Stimulated activated CD8-positive, alpha-beta memory T cell treated with anti-CD3 and anti-CD28 coated beads, Interleukin-15, amount 100 ng/mL, for 48 hours (primary cell): Measurements from ENCODE around the gene F5.

ENCODE experiments used
- DNase-seq, 2 donors: peaks; one replicate each; pipeline ENCODE4 v3.0.0-alpha.2; 2020; ENCODE audit warnings: low read depth in 2 of 2

The F5 gene

DNA sequence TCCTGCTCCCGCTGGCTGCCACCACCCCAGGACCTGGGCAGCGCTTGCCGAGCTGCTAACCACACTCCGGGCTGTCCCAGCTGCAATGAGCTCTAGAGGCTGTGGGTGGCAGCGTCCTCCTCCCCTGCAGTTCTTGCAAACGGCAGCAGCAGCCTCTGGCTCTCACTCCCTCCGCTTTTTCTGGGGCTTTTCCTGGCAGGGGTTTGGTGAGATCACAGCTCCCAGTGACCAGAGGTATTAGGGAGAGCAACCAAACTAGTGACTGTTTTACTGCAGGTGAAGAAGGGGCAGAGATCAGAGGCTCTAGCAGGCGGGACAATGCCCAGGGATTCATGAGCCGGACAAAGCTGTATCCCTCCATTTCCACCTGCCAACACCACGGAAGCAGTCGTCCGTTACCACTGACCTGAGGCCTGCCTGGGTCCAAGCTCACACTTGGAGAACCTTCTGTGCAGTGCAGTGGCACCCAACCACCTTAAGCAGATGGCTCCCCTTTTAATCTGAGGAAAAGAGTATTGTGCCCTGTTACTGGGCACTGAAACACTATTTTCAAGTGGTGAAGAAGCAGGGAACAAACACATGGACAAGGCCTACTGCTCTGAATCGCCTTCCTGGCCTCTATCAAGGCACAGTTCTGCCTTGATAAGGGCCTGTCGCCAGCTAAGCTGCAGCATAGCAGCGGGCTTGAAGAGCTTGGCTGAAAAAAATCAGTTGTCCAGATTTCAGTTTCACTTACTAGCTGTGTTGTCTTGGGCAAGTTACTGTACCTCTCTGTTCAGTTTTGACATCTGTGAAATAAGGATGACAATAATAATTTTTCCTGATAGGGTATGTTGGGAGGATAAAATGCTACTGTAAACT, at the start of gene F5:
Gene F5 (minus strand): TSS at position 87 of the 861 bp plus-strand sequence. CDS start 95 bp downstream, outside the sequence.
- peak; percentile 74 to 79 for DNase-seq

DNA sequence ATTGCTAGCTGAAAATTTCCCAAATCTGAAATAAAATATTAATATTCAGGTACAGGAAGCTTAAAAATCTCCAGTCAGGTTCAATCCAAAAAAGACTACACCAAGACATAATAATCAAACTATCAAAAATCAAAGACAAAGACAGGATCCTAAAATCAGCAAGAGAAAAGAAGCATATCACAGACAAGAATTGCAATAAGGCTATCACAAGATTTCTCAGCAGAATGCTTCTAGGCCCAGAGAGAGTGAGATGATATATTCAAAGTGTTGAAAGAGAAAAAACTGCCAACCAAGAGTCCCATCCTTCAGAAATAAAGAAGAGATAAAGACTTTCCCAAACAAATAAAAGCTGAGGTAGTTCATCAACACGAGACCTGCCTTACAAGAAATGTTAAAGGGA, 48.6 kb upstream of the F5 start:
- DNase-seq, result no peak

DNA sequence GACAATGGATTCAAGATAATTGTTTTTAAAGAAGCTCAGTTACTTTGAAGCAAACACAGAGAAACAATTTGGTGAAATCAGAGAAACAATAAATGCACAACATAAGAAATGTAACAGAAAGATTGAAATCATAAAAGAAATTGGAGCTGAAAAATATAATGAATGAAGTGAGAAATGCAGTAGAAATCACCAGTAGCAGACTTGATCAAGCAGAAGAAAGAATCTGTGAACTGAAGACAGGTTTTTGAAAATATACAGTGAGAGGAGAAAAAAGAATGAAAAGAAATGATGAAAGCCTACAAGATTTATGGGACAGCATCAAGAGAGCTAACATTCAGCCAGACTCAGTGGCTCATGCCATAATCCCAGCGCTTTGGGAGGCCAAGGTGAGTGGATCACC, 47.9 kb upstream of the F5 start:
- no peak for DNase-seq

DNA sequence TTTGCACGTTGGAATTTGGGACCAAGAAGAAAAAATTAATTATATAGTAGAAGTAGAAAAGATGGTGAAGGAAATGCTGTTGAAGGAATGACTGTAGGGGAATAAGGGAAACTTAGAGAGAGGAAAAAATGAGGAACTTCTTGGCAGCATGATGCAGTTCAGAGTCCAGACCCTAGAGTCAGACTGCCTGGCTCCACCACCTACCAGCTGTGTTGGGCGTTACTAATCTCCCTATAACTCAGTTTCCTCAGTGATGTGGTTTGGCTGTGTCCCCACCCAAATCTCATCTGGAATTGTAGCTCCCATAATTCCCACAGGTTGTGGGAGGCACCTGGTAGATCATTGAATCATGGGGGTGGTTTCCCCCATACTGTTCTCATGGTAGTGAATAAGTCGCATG, 45.0 kb upstream of the F5 start:
- no peak for DNase-seq

DNA sequence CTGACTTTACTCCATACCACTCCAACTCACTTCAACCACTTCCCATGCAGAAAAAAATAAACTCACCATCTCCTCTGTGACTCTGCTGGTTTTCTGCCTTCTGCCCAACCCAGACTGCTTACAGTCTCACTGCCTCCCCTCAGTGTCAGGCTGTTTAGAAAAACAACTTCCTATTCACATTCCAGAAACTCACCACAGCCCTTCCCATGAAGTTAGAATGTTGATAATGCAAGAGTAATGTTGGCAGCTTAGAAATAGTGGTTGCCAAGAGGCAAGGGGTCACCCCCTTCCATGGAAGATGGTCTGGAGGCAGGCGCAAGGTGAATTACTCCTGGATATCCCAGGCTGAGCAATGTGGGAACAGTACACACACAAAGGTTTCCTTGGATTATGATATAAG, 43.7 kb upstream of the F5 start, which contains the start of gene SELP:
Gene SELP (minus strand): TSS at position 119 of the 400 bp plus-strand sequence. CDS start 50 bp downstream, at position 69.
- no peak for DNase-seq

DNA sequence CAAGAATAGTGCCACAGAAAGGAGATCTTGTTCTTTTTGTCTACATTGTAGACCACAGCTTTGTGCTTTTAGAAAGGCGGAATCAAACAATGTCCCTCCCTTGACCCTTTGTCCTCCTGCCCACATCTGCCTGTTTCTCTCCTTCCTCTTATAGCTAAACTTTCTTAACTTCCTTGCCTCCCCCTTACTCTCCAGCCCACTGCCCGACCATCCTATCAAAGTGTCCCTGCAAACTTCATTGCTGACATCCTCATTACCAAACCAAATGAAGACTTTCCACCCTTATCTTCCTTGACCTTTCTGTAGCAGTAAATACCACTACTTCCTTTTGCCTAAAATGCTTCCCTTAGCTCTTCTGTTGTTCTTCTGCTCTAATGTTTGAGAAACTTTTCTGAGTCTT, 38.6 kb upstream of the F5 start:
- DNase-seq, result no peak

DNA sequence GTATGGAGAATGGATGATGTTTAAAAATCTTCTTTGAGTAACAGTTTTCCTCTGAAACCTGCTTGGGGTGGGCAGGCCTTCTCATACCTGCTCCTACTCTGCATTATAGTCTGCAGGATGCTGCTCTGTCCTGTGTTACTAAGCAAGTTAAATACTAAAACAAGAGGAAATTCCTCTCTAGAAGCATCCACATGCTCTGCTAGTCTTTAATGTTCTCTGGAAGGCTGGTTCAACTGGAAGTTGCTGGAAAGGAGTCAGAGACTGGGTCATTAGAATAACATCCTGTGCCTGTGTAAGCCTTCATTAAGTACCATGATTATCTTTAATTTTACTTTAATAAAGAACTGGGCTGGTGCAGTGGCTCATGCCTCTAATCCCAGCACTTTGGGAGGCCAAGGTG, 37.8 kb upstream of the F5 start:
- DNase-seq, result no peak

DNA sequence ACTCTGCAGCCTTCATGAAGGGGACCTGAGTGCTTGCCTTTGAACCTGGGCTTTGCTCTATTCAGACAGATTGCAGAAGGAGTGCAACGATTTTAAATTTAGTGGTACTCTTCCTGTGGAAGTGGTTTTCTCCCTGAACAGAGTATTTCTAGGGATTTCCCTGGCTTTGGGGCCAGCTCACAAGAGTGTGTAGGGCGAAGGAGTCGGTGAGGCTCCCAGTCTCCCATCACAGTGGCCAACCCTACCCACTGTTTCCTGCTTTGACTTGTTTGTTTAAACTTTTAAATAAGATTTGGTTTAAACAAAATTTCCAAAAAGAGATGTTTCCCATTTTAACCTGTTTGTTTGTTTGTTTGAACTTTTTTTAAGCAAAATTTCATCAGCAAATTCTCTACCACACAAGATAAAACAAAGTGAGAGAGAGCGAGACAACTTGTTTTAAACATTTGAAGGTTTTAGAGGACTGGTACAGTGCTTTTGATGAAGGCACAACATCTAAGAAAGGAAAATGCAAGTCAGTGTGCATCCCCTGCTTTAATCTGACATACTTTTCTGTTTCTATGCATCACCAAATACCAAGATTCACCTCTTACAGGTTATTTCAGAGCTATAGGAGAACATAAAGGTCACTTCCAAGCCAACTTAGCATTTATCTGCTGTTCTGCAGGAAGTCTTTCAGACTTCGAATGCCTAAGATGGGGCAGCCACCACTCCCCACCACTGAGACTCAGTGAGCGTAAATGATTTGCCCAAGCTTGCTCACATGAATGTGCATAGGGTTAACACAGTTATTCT, 37.0 kb upstream of the F5 start:
- DNase-seq, result no peak

DNA sequence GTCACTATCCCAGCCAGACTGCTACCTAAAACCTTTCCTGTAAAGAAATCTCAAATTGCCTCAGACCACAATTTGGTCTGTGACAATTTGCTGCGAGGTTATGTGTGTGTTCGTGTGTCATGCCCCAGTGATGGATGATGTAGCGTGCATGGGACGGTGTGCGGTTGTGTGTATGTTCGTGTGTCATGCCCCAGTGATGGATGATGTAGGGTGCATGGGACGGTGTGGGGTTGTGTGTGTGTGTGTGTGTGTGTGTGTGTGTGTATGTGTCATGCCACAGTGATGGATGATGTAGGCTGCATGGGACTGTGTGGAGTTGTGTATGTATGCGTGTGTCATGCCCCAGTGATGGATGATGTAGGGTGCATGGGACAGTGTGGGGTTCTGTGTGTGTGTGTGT, 34.3 kb upstream of the F5 start:
- DNase-seq, result no peak

DNA sequence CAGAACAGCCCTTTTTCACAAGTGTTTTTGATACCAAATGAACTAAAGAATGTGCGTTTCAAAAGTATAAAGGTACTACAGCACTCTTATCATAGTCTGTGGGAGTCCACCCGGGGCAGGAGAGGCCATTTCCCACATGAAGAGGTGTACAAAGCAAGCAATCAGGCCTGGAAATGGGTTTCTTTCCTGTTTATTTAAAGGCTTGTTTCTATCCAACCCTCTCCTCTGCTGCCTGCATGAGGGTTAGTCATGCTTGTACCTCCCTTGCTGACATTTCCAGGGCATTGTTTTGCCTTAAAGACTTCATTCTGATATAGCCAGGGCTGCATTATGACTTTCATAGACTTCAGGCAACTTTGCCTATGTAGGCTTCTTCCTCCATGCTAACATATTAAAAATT, 32.1 kb upstream of the F5 start:
- no peak for DNase-seq

DNA sequence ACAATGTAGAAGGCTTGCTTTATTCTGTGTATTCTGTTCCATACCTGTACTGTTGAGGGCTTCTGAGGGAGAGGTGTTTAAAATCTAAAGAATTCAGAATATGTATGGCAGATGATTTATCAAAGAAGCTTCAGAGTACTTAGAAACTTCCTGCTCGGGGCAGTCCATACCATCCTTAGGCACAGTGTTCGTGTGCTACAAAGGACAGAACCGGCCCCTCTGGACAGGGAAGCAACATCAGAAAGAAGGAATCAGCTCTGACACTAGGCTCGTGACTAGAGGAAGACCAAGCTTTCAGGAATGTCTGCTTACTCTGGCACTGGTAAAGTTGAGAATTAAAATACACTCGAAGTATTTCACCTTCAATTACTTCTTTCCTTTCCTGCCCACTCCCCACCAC, 29.5 kb upstream of the F5 start:
- no peak for DNase-seq

DNA sequence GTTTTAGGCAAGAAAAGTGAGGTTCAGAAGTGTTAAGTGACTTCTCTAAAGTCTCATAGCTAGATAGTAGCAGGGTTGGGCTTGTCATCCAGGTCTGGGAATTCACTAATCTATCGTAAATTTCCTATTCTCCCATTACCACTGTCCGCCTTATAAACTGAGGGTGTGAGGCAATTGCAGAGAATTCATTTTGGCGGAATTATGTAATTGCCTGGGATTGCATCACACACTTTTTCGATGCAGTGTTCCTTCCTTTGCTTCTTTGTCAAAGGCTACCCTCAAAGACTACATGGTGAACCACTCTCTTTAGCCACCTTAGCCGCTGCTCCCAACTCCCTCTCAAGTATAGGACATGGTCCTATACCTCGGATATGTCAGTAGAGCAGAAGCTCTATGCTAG, 24.6 kb upstream of the F5 start:
- no peak for DNase-seq

DNA sequence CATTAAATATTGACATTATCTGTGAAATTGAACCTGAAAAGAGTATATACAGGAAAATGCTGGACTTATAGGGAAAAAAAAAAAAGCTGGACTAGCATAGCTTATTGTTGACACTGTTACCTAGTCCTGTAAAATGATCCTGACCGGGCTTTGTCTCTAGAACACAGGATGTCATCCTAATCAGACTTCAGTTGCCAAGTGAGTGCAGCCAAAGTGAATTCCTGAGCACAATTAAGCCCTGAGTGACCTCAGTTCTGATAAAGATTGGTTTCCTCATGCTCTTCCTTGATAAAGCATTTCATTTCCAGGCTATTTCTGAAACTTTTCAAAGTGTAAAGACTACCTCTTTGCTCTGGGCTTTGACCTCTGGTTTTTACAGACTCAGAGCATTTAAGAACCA, 23.8 kb upstream of the F5 start:
- DNase-seq, result no peak

DNA sequence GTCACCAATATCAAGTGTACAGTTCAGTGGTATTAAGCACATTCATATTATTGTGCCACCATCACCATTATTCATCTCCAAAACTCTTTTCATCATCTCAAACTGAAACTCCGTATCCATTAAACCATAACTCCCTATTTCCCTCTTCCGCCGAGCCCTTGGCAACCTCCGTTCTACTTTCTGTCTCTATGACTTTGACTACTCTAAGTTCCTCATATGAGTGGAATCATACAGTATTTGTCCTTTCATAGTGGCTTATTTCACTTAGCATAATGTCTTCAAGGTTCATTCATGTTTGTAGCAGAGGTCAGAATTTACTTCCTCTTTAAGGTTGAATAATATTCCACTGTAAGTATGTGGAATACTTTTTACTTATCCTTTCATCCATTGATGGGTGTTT, 21.9 kb upstream of the F5 start:
- DNase-seq, result no peak

DNA sequence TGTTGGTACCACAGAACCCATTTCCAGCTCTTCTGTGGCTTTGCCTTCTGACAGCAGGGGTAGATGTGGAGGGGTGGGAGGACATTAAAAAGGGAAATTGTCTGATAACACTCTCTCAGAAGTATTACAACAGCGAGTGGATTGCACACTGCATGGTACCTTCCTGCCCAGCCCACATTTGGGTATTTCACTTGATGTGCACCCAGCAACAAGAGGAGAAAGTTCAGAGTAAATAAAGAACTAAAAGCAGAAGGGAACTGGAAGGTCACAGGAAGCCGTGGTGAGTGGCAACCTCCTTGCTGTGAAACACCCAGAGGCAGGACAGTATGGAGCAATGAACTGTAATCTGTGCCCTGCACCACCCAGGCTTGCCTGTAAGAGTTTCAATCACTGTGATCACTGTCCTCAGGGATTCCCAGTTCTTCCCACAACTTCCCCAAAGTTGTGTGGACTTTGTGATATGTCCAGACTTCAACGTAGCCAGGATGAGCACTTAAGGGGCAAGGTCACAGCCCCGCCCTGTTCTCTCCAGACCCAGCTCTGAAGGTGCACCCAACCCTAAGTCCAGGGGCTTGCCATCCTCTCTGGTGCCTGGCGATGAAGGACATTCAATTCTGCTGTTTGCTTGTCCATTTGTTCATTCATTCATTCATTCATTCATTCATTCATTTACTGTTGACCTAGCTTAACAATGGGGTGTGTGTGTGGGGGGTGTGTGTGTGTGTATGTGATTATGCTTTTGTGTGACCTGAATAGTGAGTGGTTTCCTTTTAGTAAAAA, 18.7 kb upstream of the F5 start:
- DNase-seq, result peak in 1 of 2 donors; percentile 32

DNA sequence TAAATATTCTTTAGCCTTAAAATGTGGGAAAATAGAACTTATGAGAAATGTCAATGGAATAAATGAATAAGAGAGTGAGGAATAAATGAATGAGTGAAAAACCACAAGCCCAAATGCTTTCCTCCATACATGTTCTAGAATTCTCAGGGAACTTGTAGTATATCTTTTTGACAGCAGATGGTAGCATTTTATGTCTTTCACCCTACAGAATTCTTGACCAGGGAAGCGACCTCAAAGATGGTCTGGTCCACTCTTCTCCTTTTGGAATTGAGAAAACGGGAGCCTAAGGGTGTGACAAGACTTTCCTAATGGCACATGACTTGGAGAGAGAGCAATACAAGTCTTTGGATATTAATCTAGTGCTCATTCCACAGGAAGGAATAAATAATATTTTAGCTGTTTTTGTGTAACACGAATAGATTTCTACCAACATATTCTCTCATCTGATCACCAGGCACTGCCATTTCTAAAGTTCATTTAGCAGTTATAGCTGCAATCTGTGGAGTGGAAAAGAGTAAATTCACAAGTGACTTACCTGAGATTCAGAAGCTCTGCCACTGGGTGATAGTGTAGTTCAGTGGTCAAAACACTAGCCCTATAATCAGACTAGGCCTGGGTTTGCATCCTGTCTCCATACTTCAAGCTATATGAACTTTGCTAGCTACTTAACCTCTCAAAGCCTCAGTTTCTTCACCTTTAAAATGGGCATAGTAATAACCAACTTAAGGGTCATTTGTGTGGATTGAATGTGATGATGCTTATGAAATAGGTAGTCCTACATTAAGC, 15.0 kb upstream of the F5 start:
- no peak for DNase-seq

DNA sequence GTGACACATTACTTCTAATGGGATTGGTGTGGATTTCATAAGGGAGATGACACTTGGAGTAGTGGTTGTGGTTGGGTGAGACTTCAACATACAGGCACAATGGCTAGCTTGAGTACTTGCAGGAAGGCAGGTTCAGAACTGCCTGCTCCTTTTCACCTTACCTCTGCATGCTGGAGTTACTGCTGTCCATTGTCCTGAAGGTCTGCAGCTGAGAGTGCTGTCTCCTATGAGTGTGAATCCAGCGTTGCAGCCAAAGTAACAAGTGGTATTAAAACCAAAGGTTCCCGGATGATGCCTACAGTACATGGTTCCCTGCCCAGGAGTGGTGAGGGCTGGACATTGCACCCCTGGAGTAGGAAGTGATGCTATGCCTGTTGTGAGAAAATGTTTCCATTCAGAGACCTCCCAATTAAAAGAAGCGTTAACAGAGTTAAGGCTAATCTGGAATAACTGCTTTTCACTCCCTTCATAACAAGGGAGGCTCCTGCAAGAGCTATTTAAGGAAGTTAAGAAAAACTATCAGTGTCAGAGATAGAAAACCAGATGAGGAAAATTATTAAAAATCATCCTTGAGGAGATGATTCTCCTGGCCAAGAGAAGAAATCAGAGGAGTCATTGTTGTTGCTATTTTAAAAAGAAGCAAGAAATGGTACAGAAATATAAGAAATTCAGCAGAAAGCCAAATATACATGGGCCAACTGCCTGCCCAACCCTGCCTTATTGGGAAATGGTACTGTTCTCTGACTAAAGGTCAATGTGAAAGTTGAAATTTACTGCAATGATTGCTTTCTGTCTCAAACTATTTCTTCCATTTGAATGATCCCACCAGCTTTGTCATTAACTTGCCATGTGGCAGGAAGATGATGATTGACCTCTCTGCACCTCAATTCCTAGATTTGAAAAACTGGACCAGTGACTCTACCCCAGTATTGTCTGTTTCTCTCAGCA, 9.8 kb upstream of the F5 start:
- no peak for DNase-seq

DNA sequence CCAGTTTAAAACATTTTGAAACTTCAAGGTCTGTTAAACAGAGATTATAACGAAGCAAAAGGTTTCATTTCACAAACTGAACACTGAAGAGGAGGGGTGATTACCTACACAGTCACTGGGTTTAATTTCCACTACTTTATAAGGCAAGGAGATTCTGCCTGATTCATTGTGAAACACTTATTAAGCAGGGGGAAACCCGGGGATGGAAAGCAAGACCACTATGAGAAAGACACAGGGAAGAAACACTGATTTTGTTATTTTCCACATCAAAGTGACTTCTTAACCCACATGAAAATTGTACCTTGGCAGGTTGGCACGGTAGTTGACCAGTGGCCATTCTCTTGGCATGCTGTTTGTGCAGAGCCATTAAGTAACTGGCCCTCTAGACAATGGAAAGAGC, 8.1 kb upstream of the F5 start:
- DNase-seq, result no peak

DNA sequence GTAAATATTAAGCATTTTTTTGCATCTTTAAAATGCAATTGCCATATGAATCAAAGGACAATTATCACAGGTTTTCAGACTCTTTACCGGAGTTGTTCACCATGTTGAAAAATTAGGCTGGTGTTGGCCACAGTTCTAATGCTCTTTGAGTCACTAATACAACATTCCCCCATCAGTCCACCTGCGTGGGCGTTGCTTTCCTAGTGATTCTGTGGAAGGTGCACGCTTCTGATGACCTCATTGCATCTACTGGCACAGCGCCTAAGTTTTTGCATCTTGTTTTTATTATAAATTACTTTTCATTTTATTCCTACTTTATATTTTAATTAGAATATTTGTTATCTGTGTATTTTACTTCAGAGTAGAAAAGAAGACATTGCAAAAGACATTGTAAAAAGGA, 4.7 kb upstream of the F5 start:
- no peak for DNase-seq

DNA sequence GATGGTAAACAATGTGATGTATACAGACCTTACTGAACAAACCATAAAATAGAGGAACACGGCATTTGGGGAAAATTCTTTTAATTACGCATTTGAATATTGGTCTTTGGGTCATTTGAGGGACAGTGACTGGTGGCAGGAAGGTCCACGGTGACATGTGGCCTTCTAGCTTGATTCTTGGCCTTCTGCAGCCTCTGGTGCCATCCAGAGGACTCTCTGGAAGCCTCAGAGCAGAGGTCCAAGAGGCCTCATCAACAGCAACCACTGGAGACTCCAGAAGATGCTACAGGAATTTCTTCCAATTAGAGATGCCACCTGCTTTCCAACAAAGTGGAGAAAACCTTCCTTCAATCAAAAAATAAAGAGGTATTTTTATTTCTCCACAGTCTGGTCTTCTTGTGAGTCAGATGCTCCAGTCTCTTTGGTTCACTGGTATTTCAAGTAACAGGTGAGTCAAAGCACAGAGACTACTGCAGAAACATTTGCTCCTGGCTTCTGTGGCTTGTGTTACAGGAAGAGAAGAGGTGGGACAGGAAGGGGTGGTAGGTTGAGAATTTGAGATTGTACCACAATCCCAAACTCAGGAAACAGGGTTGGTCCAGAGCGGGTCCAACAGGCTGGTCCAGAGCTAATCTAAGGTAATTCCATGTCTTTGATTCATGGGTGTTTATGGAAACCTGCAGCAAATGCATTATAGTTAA, 2.7 kb upstream of the F5 start:
- no peak for DNase-seq
